PC-3 (cell line): ENCODE measurements around the gene SNX32. TPM values are rescaled to one million over a fixed set of nuclear protein-coding genes. Genes with fewer than 3 reads are reported as not detected.

Experiments
- ATAC-seq: fragments of 200-7000 bp; cut with Tn5 transposase; 2 replicates; pipeline ENCODE4 v1.9.1; 2020; ENCODE audit warnings: mild to moderate bottlenecking, moderate library complexity
- BruUV-seq: library from RNA; stranded (reverse); fragments of 400-500 nt; replicated peaks from 2 replicates; lab custom pipeline; 2021; lab: Mats Ljungman, UMichigan
- CTCF ChIA-PET: fragments of 300-600 bp; sonication (Branson Sonifier 250); formaldehyde crosslinking; loops from one replicate; lab custom pipeline; 2022; ENCODE audit warnings: antibody characterized with exemption; lab: Charles Lee
- POLR2A ChIA-PET: fragments of 300-600 bp; sonication (Branson Sonifier 250); formaldehyde crosslinking; loops from one replicate; lab custom pipeline; 2022; ENCODE audit warnings: antibody characterized with exemption; ENCODE audit not compliant: unreplicated experiment; lab: Charles Lee
- DNase-seq: peaks from one replicate; pipeline ENCODE4 v3.0.0-alpha.2; 2015
- H2AFZ ChIP-seq: fragments of 300-600 bp; sonication (generic); 2 replicates; pipeline ENCODE4 v1.6.0; 2016; ENCODE audit warnings: antibody characterized with exemption, low read length
- H3F3A ChIP-seq: fragments of 300-600 bp; sonication (generic); one replicate; pipeline ENCODE4 v1.6.0; 2017; ENCODE audit warnings: antibody characterized with exemption, low read length, control low read depth, mild to moderate bottlenecking; ENCODE audit not compliant: unreplicated experiment
- H3K27ac ChIP-seq: fragments of 300-600 bp; sonication (generic); 2 replicates; pipeline ENCODE4 v1.5.1; 2016; ENCODE audit warnings: mild to moderate bottlenecking, low read length
- H3K27me3 ChIP-seq: fragments of 300-600 bp; sonication (generic); 2 replicates; pipeline ENCODE4 v1.6.1; 2016; ENCODE audit warnings: low read length, mixed read lengths
- H3K36me3 ChIP-seq: fragments of 300-600 bp; sonication (generic); 2 replicates; pipeline ENCODE4 v1.6.1; 2016; ENCODE audit warnings: low read depth, mixed run types, low read length, mixed read lengths
- H3K4me1 ChIP-seq: fragments of 300-600 bp; sonication (generic); 2 replicates; pipeline ENCODE4 v1.5.1; 2016; ENCODE audit warnings: low read length; ENCODE audit not compliant: insufficient read depth
- H3K4me2 ChIP-seq: fragments of 300-600 bp; sonication (generic); 2 replicates; pipeline ENCODE4 v1.6.0; 2016; ENCODE audit warnings: low read length
- H3K4me3 ChIP-seq: fragments of 300-600 bp; sonication (generic); 2 replicates; pipeline ENCODE4 v1.5.1; 2016; ENCODE audit warnings: mild to moderate bottlenecking, low read length, mixed read lengths
- H3K79me2 ChIP-seq: fragments of 300-600 bp; sonication (generic); 2 replicates; pipeline ENCODE4 v1.6.1; 2017; ENCODE audit warnings: low read length, mixed read lengths
- H3K9ac ChIP-seq: fragments of 300-600 bp; sonication (generic); 2 replicates; pipeline ENCODE4 v1.6.0; 2016; ENCODE audit warnings: mild to moderate bottlenecking, low read length
- H3K9me2 ChIP-seq: fragments of 300-600 bp; sonication (generic); replicated peaks from 2 replicates; pipeline ENCODE4 v1.6.1; 2016; ENCODE audit warnings: mixed run types, low read length, mixed read lengths
- H3K9me3 ChIP-seq: fragments of 300-600 bp; sonication (generic); 2 replicates; pipeline ENCODE4 v1.6.1; 2016; ENCODE audit warnings: low read length, mixed read lengths
- H4K20me1 ChIP-seq: fragments of 300-600 bp; sonication (generic); 2 replicates; pipeline ENCODE4 v1.6.1; 2016; ENCODE audit warnings: low read length, mixed read lengths
- EZH2 ChIP-seq: fragments of 300-600 bp; sonication (generic); IDR thresholded peaks from one replicate; pipeline ENCODE4 v1.6.1; 2017; ENCODE audit warnings: antibody characterized with exemption, mild to moderate bottlenecking, low read length; ENCODE audit not compliant: unreplicated experiment
- EZH2phosphoT487 ChIP-seq: fragments of 300-600 bp; sonication (generic); IDR thresholded peaks from 2 replicates; pipeline ENCODE4 v1.6.1; 2018; ENCODE audit warnings: mild to moderate bottlenecking, antibody characterized with exemption, low read length, borderline replicate concordance
- intact Hi-C: fragments of 100-400 bp; cut with micrococcal nuclease; formaldehyde crosslinking; loops from 2 replicates; pipeline ENCODE4 v1.9.0; 2023
- total RNA-seq: library from RNA; depleted of rRNA; stranded (reverse); fragments of >200 nt; gene quantifications from 2 replicates; pipeline ENCODE4 v1.2.3, GENCODE V29; 2014
- TF ChIP-seq, protein P1 (sequence below): fragments of 300-600 bp; sonication (generic); conservative IDR thresholded peaks from 2 replicates; pipeline ENCODE4 v1.5.1; 2017; ENCODE audit warnings: antibody characterized with exemption, low read depth, mild to moderate bottlenecking, low read length

SNX32 gene
- total RNA-seq, 1 experiment from 2014 or later, result not detected

DNA sequence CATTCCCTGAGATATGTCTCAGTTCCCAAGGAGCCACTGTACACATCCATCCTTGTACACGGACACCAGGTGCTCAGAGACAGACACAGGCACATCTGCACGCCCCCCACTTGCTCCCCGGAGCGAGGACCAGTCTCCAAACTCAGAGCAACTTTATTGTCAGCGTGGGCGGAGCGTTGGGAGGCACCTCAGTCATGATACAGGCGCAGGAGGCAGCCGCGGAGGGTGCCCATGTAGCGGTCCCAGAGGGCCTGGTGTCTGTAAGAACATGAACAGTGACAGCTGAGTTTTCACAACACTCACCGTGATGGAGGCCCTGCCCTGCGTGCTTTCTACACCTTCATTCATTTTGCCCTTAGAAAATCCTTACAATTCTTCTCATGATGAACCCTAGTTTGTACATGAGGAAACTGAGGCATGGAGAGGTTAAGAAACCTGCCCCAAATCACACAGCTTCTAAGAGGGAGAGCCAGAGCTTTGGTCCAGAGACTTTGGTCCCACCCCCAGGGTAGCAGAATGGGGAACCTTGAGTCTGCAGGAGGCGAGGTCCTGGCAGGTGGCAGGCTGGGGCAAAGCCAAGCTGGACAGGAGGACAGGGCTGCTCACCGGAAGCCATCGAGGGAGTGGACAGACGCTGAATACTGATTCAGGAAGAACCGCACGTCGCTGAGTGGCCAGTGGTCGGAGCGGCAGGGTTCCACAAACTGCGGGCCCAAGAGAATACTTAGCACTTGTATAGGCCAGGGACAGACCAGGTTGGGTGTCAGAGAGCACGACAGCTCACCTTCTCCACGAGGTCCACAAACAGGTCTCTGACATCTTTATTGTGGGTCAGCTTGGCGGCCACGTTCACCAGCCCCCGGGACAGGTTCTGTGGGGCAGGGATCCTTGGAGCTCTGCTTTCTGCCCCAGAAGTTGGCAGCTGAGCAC lies 50.3 kb downstream of the SNX32 start:
- intact Hi-C loops, result loop anchor here (1.0 kb wide), 1 partner anchor 105 kb away; no protein-coding TSS in a partner anchor
- Histone ChIP-seq H3K4me2 (no peak overlapping the region), H4K20me1 (no peaks in the 10 kb centered on the region), H3K9ac (no peak overlapping the region), H3K9me3 (no peaks in the 10 kb centered on the region), H3K36me3 (peaks cover 37% of the 10 kb centered on the region), H3K4me1 (peaks cover 18% of the 10 kb centered on the region), H3K27me3 (no peaks in the 10 kb centered on the region), H3K27ac (no peak overlapping the region), H3K9me2 (no peaks in the 10 kb centered on the region), H3F3A (no peaks in the 10 kb centered on the region), H2AFZ (no peak overlapping the region), H3K4me3 (no peak overlapping the region), H3K79me2 (peaks cover 36% of the 10 kb centered on the region)
- TF ChIP-seq EZH2phosphoT487 (no peak), EZH2 (no peak)
- TF ChIP-seq, protein P1, sequence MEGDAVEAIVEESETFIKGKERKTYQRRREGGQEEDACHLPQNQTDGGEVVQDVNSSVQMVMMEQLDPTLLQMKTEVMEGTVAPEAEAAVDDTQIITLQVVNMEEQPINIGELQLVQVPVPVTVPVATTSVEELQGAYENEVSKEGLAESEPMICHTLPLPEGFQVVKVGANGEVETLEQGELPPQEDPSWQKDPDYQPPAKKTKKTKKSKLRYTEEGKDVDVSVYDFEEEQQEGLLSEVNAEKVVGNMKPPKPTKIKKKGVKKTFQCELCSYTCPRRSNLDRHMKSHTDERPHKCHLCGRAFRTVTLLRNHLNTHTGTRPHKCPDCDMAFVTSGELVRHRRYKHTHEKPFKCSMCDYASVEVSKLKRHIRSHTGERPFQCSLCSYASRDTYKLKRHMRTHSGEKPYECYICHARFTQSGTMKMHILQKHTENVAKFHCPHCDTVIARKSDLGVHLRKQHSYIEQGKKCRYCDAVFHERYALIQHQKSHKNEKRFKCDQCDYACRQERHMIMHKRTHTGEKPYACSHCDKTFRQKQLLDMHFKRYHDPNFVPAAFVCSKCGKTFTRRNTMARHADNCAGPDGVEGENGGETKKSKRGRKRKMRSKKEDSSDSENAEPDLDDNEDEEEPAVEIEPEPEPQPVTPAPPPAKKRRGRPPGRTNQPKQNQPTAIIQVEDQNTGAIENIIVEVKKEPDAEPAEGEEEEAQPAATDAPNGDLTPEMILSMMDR, result no peak
- ChIA-PET POLR2A (no interaction called here), CTCF (interaction anchor here (0.6 to 2.0 kb wide), 7 partner anchors 18 to 386 kb away, joined by 4 to 14 read pairs (median 6); partner anchors contain the start of gene MUS81)
- DNase-seq (no peak), ATAC-seq (no peak)
- no TSS peak for BruUV-seq

DNA sequence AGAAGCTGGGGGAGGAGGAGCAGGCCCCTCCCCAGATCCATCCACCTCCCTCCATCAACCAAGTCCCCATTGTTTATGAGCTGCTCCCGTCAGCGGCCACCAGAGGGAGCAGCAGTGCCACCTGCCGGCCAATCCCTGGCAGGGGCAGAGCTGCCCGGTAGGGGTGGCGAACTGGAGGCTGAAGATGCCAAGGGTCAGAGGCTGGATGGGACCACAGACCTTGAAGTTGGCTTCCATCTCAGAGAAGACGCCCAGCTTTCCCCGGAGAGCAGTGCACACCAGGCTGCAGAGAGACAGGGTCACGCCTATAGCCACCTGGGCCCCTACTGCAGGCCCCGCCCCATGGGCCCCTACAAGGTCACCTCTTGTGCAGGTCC lies 50.9 kb downstream of the SNX32 start:
- ChIA-PET POLR2A (interaction anchor here (0.6 kb wide), 1 partner anchor 26 kb away, joined by 4 read pairs; no protein-coding TSS in a partner anchor), CTCF (interaction anchor here (0.5 to 2.0 kb wide), 8 partner anchors 17 to 385 kb away, joined by 3 to 14 read pairs (median 6); partner anchors contain the start of gene MUS81)
- H3K9ac ChIP-seq, result no peak overlapping the region
- H3K79me2 ChIP-seq, result peaks cover 36% of the 10 kb centered on the region
- peak; percentile 8 for ATAC-seq
- H3K27me3 ChIP-seq, result no peaks in the 10 kb centered on the region
- no peak overlapping the region for H3K4me3 ChIP-seq
- intact Hi-C loops, result loop anchor here (1.0 kb wide), 1 partner anchor 105 kb away; no protein-coding TSS in a partner anchor
- H3K9me3 ChIP-seq, result no peaks in the 10 kb centered on the region
- BruUV-seq, result no TSS peak
- H3K4me1 ChIP-seq, result peaks cover 25% of the 10 kb centered on the region
- no peak overlapping the region for H3K27ac ChIP-seq
- H3F3A ChIP-seq, result peaks cover 2% of the 10 kb centered on the region
- H3K36me3 ChIP-seq, result peaks cover 37% of the 10 kb centered on the region
- H4K20me1 ChIP-seq, result no peaks in the 10 kb centered on the region
- no peak overlapping the region for H3K4me2 ChIP-seq
- peak; percentile 89 for DNase-seq
- TF ChIP-seq, protein P1, result peak; percentile 100
- TF ChIP-seq EZH2phosphoT487, result no peak
- no peaks in the 10 kb centered on the region for H3K9me2 ChIP-seq
- no peak overlapping the region for H2AFZ ChIP-seq
